Liver (tissue), 9 donors: ENCODE data around the gene SMAD5. TPM values are rescaled to one million over a fixed set of nuclear protein-coding genes. Genes with fewer than 3 reads are reported as not detected.

Source experiments
- DNase-seq: peaks from one replicate; pipeline ENCODE4 v3.0.0-alpha.2; 2017; ENCODE audit warnings: low spot score
- H3K27ac ChIP-seq, 2 donors: one replicate each; pipeline ENCODE4 v1.7.0; 2013; ENCODE audit warnings: inconsistent platforms in 2 of 2, low read length in 2 of 2, control low read depth in 1 of 2, low read depth in 1 of 2, mild to moderate bottlenecking in 1 of 2
- H3K27me3 ChIP-seq, 4 donors: one replicate each; pipeline versions ENCODE4 v1.6.1 to v1.7.0; 2013; ENCODE audit warnings: low read length in 3 of 4, inconsistent platforms in 1 of 4, mild to moderate bottlenecking in 1 of 4, moderate library complexity in 1 of 4; ENCODE audit not compliant: control insufficient read depth in 4 of 4, insufficient read depth in 4 of 4
- H3K36me3 ChIP-seq, 4 donors: one replicate each; pipeline versions ENCODE4 v1.6.1 to v1.7.0; 2013; ENCODE audit warnings: low read length in 3 of 4, mild to moderate bottlenecking in 3 of 4, low read depth in 1 of 4, moderate library complexity in 1 of 4; ENCODE audit not compliant: control insufficient read depth in 4 of 4, insufficient read depth in 3 of 4
- H3K4me1 ChIP-seq, 4 donors: one replicate each; pipeline versions ENCODE4 v1.6.1 to v1.7.0; 2013; ENCODE audit warnings: low read length in 3 of 4, mild to moderate bottlenecking in 3 of 4, moderate library complexity in 1 of 4; ENCODE audit not compliant: control insufficient read depth in 4 of 4, insufficient read depth in 4 of 4
- H3K4me3 ChIP-seq, 3 donors: one replicate each; pipeline versions ENCODE4 v1.6.1 to v1.7.0; 2013; ENCODE audit warnings: low read length in 3 of 3, control low read depth in 1 of 3, low read depth in 1 of 3, mild to moderate bottlenecking in 1 of 3
- H3K9ac ChIP-seq, 2 donors: one replicate each; pipeline ENCODE4 v1.7.0; 2013; ENCODE audit warnings: low read length in 2 of 2, mild to moderate bottlenecking in 2 of 2, moderate library complexity in 2 of 2, control low read depth in 1 of 2, low read depth in 1 of 2
- H3K9me3 ChIP-seq, 4 donors: one replicate each; pipeline versions ENCODE4 v1.6.1 to v1.7.0; 2013; ENCODE audit warnings: low read length in 3 of 4; ENCODE audit not compliant: control insufficient read depth in 4 of 4
- ATF3 ChIP-seq: IDR thresholded peaks from 2 replicates; pipeline ENCODE4 v1.6.1; 2016; ENCODE audit warnings: antibody characterized with exemption
- EGR1 ChIP-seq, 2 donors: IDR thresholded peaks; 2 replicates each; pipeline ENCODE4 v1.6.1; 2016 to 2018; ENCODE audit warnings: antibody characterized with exemption in 2 of 2, low read depth in 2 of 2
- FOXA1 ChIP-seq: IDR thresholded peaks from 2 replicates; pipeline ENCODE4 v1.6.1; 2016; ENCODE audit warnings: antibody characterized with exemption
- FOXA2 ChIP-seq: IDR thresholded peaks from 2 replicates; pipeline ENCODE4 v1.6.1; 2016; ENCODE audit warnings: antibody characterized with exemption
- GABPA ChIP-seq, 2 donors: IDR thresholded peaks in 1 of 2; conservative IDR thresholded peaks in 1 of 2; 2 replicates each; pipeline ENCODE4 v1.6.1; 2016; ENCODE audit warnings: antibody characterized with exemption in 2 of 2, mild to moderate bottlenecking in 1 of 2, moderate library complexity in 1 of 2
- HNF4A ChIP-seq, 2 donors: conservative IDR thresholded peaks; 2 replicates each; pipeline ENCODE4 v1.6.1; 2016; ENCODE audit warnings: antibody characterized with exemption in 2 of 2, mild to moderate bottlenecking in 2 of 2
- HNF4G ChIP-seq: IDR thresholded peaks from 2 replicates; pipeline ENCODE4 v1.6.1; 2016; ENCODE audit warnings: antibody characterized with exemption
- JUND ChIP-seq, 2 donors: IDR thresholded peaks; 2 replicates each; pipeline ENCODE4 v1.6.1; 2016; ENCODE audit warnings: antibody characterized with exemption in 2 of 2
- MAX ChIP-seq: IDR thresholded peaks from 2 replicates; pipeline ENCODE4 v1.6.1; 2016; ENCODE audit warnings: antibody characterized with exemption
- NR2F2 ChIP-seq: IDR thresholded peaks from 2 replicates; pipeline ENCODE4 v1.6.1; 2016; ENCODE audit warnings: antibody characterized with exemption
- RAD21 ChIP-seq, 2 donors: IDR thresholded peaks; 2 replicates each; pipeline ENCODE4 v1.6.1; 2016; ENCODE audit warnings: antibody characterized with exemption in 2 of 2, mild to moderate bottlenecking in 2 of 2
- RXRA ChIP-seq, 2 donors: IDR thresholded peaks; 2 replicates each; pipeline ENCODE4 v1.6.1; 2017 to 2018; ENCODE audit warnings: antibody characterized with exemption in 2 of 2, mild to moderate bottlenecking in 1 of 2
- YY1 ChIP-seq: IDR thresholded peaks from 2 replicates; pipeline ENCODE4 v1.6.1; 2016; ENCODE audit warnings: antibody characterized with exemption, mild to moderate bottlenecking
- WGBS: extraction: QIAGEN DNeasy Blood & Tissue Kit; methylation state at CpG from one replicate; pipeline ENCODE4 v1.1.7; 2013; 5-methylcytosine and 5-hydroxymethylcytosine counted together
- polyA plus RNA-seq, 2 donors: library from polyadenylated mRNA; stranded (reverse) in 1 of 2; unstranded in 1 of 2; fragments of 200-250 nt in 1 of 2; fragments of >200 nt in 1 of 2; fragmentation: Nextera tagmentation in 1 of 2; extraction: Ambion mirVana in 1 of 2; gene quantifications; one replicate each; pipeline versions ENCODE4 v1.2.1 to v1.2.3, GENCODE V29; 2013 to 2015
- total RNA-seq, 2 donors: library from RNA; depleted of rRNA; stranded (reverse); fragments of >200 nt; gene quantifications; one replicate each; pipeline ENCODE4 v1.2.3, GENCODE V29; 2014
- TF ChIP-seq, protein P1 (sequence below): IDR thresholded peaks from 2 replicates; pipeline ENCODE4 v1.6.1; 2016; ENCODE audit warnings: antibody characterized with exemption
- TF ChIP-seq, protein P2 (sequence below): fragments of 150-350 bp; IDR thresholded peaks from 2 replicates; pipeline ENCODE4 v1.5.1; 2017; ENCODE audit warnings: improper control_type of control experiment, low read depth, low read length; ENCODE audit not compliant: missing input control
- donor health status: healthy.
- donor health status: healthy.
- donor health status: healthy.
- donor health status: healthy.
- donor health status: healthy.

SMAD5 gene
- total and polyA plus RNA-seq, 4 donors, result 5.9 to 42.0 (median 16.3) TPM

DNA sequence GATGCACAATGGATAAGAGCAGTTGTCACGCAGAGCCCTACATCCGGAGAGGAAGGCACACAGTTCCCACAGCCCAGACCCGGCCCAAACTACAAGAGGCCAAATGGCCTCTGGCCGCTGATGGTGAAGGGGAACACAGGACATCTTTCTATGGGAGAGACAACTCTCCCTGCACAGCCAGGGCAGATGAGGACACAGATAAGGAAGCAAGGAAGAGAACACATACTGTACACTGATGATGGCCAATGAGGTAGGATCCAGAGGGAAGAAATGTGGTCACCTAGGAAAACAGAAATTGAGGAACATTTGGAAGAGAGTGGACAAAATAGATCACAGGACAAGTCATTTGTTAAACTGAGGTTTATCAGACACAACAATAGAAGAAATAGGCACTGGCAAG, 88.7 kb downstream of the SMAD5 start:
- no peaks in the 10 kb centered on the region for H3K36me3 ChIP-seq
- 91% methylated on average over 4 of the region's 4 CpGs for WGBS
- no peak overlapping the region for H3K4me3 ChIP-seq
- H3K9ac ChIP-seq, result no peak overlapping the region
- no peak for DNase-seq
- peaks cover 0 to 14% (median 12%) of the 10 kb centered on the region in 4 donors for H3K9me3 ChIP-seq
- TF ChIP-seq, protein P1, sequence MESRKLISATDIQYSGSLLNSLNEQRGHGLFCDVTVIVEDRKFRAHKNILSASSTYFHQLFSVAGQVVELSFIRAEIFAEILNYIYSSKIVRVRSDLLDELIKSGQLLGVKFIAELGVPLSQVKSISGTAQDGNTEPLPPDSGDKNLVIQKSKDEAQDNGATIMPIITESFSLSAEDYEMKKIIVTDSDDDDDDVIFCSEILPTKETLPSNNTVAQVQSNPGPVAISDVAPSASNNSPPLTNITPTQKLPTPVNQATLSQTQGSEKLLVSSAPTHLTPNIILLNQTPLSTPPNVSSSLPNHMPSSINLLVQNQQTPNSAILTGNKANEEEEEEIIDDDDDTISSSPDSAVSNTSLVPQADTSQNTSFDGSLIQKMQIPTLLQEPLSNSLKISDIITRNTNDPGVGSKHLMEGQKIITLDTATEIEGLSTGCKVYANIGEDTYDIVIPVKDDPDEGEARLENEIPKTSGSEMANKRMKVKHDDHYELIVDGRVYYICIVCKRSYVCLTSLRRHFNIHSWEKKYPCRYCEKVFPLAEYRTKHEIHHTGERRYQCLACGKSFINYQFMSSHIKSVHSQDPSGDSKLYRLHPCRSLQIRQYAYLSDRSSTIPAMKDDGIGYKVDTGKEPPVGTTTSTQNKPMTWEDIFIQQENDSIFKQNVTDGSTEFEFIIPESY, result no peak
- TF ChIP-seq MAX, result no peak
- no peak for TF ChIP-seq HNF4A (conservative IDR thresholded peaks at IDR 0.05)
- TF ChIP-seq GABPA (IDR thresholded peaks at IDR 0.05 in 1 of 2, conservative IDR thresholded peaks at IDR 0.05 in 1 of 2), result no peak
- TF ChIP-seq FOXA1, result no peak
- TF ChIP-seq HNF4G, result no peak
- no peak for TF ChIP-seq FOXA2
- no peak for TF ChIP-seq EGR1 (IDR thresholded peaks at IDR 0.05; ENCODE audit: low read depth in 2 of 2)
- no peak for TF ChIP-seq NR2F2
- TF ChIP-seq, protein P2, sequence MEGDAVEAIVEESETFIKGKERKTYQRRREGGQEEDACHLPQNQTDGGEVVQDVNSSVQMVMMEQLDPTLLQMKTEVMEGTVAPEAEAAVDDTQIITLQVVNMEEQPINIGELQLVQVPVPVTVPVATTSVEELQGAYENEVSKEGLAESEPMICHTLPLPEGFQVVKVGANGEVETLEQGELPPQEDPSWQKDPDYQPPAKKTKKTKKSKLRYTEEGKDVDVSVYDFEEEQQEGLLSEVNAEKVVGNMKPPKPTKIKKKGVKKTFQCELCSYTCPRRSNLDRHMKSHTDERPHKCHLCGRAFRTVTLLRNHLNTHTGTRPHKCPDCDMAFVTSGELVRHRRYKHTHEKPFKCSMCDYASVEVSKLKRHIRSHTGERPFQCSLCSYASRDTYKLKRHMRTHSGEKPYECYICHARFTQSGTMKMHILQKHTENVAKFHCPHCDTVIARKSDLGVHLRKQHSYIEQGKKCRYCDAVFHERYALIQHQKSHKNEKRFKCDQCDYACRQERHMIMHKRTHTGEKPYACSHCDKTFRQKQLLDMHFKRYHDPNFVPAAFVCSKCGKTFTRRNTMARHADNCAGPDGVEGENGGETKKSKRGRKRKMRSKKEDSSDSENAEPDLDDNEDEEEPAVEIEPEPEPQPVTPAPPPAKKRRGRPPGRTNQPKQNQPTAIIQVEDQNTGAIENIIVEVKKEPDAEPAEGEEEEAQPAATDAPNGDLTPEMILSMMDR, result no peak
- no peaks in the 10 kb centered on the region for H3K27me3 ChIP-seq
- no peak overlapping the region for H3K27ac ChIP-seq
- H3K4me1 ChIP-seq, result no peaks in the 10 kb centered on the region

DNA sequence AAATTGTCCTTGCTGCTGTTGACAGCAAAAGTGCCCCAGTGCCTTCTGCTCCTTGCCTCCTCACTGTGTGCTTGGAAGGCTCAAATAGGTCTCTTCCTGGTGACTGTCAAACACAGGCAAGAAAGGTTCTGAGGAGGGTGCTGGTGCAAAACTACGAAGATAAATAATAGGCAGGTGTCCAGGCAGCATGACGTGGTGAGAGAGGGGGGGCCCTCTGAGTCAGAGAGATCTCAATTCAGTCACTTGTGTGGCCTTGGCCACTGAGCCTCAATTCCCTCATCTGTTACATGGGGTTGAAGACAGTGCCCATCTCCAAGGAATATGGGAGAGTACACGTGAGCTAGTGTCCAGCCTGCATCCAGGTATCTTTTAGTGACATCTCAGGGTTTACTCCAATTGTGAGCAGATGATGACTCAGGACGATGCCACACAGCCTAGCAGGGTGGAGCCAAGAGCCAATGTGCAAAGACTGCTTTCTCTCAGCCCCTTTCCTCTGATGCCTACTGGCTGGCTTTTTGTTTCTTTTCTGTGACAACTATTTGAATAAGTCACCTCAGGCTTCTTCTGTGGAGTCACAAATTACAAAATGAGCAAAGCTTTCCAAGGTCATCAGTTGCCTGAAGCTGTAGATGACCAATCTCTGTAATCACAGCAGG, 90.1 kb downstream of the SMAD5 start:
- no peaks in the 10 kb centered on the region for H3K4me1 ChIP-seq
- DNase-seq, result no peak
- H3K36me3 ChIP-seq, result no peaks in the 10 kb centered on the region
- H3K9me3 ChIP-seq, result peaks cover 0 to 14% (median 12%) of the 10 kb centered on the region in 4 donors
- TF ChIP-seq RAD21 (IDR thresholded peaks at IDR 0.05) (no peak), EGR1 (IDR thresholded peaks at IDR 0.05; ENCODE audit: low read depth in 2 of 2) (no peak), HNF4A (conservative IDR thresholded peaks at IDR 0.05) (no peak), YY1 (no peak), ATF3 (no peak), RXRA (IDR thresholded peaks at IDR 0.05) (no peak), GABPA (IDR thresholded peaks at IDR 0.05 in 1 of 2, conservative IDR thresholded peaks at IDR 0.05 in 1 of 2) (no peak), HNF4G (no peak), JUND (IDR thresholded peaks at IDR 0.05) (no peak), MAX (no peak)
- TF ChIP-seq, protein P2, result no peak
- TF ChIP-seq, protein P1, result no peak
- no peak overlapping the region for H3K27ac ChIP-seq
- no peaks in the 10 kb centered on the region for H3K27me3 ChIP-seq
- no peak overlapping the region for H3K9ac ChIP-seq
- 71% methylated on average over 4 of the region's 4 CpGs for whole genome bisulfite sequencing
- H3K4me3 ChIP-seq, result no peak overlapping the region
